ENCODE measurements around the gene CHN2.

CHN2 gene

GRCh38 chr7:29429401-29429800 is 234.8 kb downstream of the CHN2 start:
- DNase-seq (ENCODE audit: low read depth, low spot score) = no peak

DNA sequence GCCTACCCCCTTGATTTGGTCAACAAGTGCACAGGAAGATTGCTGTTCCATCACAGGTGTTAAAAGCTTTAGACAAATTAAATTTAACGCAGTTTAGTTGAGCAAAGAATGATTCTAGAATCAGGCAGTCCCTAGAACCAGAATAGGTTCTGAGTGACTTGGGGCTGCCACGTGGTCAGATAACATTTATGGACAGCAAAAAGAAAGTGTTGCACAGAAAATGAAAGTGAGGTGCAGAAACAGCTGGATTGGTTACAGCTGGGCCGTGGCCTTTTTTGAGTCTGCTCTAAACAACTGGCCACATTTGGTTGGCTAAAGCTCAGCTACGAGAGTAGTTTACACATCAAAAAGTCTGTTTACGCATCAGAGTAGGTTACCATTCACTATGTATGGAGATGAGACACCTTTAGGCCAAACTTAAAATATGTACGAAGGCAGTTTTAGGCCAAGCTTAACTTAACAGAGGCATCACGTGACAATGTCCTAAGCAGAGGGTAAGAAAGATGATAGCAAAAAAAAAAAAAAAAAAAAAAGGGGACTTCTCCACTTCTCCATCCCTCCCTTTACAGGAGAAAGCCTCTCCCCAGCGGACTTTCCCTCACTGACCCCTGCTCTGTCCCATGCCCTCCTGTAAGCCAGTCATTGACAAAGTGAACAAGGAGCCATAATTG is 235.8 kb downstream of the CHN2 start:
- no peak for DNase-seq (ENCODE audit: low read depth, low spot score)

GRCh38 chr7:29431686-29432085 is 237.1 kb downstream of the CHN2 start:
- DNase-seq (ENCODE audit: low read depth, low spot score) = no peak

DNA sequence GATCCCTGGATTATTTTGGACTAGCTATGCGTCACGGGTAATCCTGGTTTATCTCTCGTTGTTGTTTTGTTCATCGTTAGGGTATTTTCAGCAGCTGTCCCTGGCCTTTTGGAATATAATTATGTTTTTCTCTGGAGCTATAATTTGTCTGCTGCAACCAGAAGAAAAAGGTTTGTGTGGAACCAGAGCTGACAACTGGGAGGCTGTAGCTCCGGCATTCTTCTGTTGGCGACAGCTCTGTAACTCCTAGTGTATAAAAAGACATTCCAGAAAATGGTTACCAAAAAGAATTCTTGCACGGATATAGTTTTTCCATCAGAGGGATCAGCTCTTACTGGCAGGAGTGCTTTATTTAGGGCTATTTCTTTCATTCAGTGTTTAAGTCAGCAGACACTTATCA is 238.1 kb downstream of the CHN2 start:
- DNase-seq (ENCODE audit: low read depth, low spot score) = no peak

DNA sequence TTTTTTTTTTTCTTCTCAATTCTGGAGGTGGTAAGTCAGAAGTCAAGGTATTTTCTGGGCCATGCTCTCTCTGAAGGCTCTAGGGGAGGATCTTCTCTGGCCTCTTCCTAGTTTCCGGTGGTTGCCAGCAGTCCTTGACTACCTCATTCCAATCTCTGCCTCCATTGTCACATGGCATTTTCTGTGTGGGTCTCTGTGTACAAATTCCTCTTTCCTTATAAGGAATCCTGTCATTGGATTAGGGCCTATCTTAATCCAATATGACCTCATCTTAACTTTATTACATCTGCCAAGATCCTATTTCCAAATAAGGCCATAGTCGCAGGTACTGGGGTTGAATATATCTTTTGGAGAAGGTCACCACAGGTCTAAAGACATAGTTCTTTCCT is 239.8 kb downstream of the CHN2 start:
- no peak for DNase-seq (ENCODE audit: low read depth, low spot score)

DNA sequence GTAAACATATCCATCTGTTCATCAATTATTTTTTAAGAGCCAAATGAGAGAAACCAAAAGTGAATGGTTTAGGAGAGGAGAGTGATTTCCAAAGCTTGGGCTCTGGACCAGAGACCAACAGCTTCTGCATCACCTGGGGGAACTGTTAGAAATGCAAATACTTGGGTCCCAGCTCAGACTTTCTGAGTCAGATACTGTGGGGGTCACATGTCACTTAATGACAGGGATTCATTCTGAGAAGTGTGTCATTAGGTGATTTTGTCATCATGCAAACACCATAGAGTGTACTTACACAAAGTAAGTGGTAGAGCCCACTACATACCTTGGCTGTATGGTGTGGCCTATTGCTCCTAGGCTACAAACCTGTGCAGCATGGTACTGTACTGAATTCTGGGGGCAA is 240.6 kb downstream of the CHN2 start:
- no peak for DNase-seq (ENCODE audit: low read depth, low spot score)

- no peak for DNase-seq (ENCODE audit: low read depth, low spot score)
Observed at GRCh38 chr7:29435902-29436301, 241.3 kb downstream of the CHN2 start.

DNA sequence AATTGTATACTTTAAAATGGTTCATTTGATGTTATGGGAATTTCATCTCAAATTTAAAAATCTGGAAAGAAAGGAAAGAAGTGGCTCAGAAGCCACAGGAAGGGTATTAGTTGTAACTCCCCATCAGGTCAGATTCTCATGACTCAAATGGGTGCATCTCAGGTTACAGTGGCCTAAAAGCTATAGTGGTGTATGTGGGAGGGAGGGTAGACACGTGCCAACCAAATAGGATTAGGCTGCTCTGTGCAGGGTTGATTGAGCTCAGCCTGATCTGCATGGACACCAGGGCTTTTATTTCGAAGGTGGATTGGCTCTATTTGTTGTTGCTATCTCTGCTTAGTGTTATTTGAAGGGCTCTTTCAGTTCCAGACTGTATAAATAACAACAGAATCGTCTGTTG is 247.6 kb downstream of the CHN2 start:
- DNase-seq (ENCODE audit: low read depth, low spot score) = no peak

DNA sequence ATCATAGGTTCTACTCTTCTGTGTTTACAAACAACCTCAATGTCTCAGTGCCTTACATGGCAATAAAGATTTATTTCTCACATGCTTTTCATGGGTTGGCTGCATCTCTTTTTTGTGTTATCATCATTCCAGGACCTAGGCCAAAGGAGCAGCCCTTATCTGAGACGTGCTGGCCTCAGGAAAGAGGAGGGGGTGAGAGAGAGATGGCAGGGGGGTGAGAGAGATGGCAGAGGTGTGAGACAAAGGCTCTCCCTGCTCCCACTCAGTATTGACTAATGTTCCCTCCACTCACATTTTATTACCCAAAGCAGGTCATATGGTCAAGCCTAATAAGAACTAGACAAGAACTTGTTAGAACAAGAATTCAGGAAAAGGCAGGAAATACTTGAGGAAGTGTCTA is 249.0 kb downstream of the CHN2 start:
- no peak for DNase-seq (ENCODE audit: low read depth, low spot score)

GRCh38 chr7:29444267-29444666 is 249.7 kb downstream of the CHN2 start:
- no peak for DNase-seq (ENCODE audit: low read depth, low spot score)

GRCh38 chr7:29445736-29446135 is 251.2 kb downstream of the CHN2 start:
- DNase-seq (ENCODE audit: low read depth, low spot score) = no peak

DNA sequence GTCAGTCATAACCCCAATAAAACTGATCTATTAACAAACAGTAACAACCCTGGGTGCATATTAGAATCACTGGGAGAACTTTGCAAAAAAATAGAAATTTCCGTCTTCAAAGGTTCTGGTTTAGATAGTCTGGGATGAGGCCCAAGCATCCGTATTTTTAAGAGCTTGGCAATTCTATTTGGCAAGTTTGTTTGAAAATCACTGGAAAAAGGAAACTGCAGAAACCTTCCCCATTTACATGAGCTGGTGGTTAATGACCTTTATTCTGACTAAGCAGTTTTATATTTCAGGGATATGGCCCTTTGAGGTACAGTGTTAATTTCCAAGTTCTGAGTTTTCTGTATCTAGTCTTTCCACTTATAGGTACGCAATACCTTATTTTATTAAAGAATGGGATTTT is 253.3 kb downstream of the CHN2 start:
- no peak for DNase-seq (ENCODE audit: low read depth, low spot score)

DNA sequence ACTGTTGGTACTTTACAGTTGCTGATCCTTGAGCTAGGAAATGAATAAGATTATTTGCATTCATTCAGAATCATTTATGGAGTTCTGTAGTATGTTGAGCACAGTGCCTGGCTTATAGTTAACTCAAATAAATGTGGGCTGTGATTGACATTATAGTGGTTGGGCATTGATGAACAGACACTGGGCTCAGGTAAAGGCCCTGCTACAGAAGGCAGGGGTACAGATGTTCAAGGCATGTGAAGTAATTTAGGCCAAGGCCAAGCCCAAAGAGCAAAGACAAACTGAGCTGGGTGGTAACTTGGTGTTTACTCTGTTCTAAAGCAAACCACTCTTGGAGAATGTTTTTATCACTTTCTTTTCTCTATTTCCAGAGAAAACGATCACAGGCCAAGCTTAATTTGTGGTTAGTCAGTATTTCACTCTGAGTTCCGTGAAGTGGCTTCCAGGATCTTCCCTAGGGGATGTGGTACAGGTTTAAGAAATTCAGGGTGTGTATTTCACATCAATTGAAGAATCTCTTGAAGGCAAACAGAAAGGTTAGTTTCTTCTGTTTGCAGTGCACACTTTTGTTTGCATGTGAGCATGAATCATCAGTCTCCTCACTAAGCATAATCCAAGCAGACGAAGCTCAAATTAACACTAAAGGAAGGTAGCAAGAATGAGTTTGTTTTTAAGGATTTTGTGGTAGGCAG is 255.1 kb downstream of the CHN2 start:
- no peak for DNase-seq (ENCODE audit: low read depth, low spot score)

- DNase-seq (ENCODE audit: low read depth, low spot score) = no peak
Observed at GRCh38 chr7:29453021-29453420, 258.4 kb downstream of the CHN2 start.

- DNase-seq (ENCODE audit: low read depth, low spot score) = no peak
Observed at GRCh38 chr7:29454464-29454863, 259.9 kb downstream of the CHN2 start.

DNA sequence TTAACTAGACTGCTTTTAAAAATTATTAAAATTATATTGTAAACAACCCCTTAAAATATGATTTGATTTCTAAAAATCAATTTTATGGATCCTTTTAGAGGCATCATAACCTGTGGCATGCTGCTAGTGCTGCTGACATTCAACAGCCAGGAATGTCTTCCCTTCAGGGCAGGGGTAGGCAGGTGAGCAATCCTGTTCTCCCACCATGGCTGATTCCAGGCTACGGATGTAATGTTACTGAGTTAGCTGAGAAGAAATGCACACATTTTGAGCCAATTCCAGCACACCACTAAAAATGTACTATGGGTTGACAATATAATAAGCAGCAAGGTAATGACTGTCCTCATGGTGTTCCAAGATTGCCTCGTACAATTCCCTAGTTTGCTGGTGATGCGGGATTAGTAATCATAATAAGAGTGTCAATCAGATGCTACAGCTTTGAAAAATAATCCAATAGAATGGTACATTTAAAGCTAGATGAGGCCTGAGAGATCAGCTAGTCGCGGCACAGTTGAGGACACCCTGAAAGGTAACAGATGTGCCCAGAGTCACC is 260.4 kb downstream of the CHN2 start:
- DNase-seq (ENCODE audit: low read depth, low spot score) = no peak

- DNase-seq (ENCODE audit: low read depth, low spot score) = no peak
Observed at GRCh38 chr7:29457141-29457561, 262.6 kb downstream of the CHN2 start.

- DNase-seq (ENCODE audit: low read depth, low spot score) = no peak
Observed at GRCh38 chr7:29457565-29458011, 263.0 kb downstream of the CHN2 start.

- no peak for DNase-seq (ENCODE audit: low read depth, low spot score)
Observed at GRCh38 chr7:29458933-29459332, 264.4 kb downstream of the CHN2 start.

DNA sequence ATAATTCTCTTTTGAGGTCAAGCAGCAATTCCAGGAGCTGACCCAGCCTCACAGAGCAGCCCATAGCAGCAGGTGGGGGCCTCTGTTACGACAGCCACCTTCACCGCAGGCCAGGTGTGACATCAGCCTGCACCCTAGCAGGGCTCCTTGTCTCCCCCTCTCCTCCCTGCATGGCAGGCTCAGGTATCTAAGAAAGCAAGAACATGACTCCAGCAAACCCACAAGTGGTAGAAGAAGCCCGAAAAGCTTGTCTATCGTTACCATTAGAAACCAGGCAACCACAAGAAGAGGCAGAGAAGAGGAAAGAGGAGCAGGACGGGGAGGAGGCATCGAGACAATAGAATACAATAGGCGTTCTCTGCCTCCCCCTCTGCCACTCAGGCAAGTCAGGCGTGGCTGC is 265.0 kb downstream of the CHN2 start:
- DNase-seq (ENCODE audit: low read depth, low spot score) = no peak

GRCh38 chr7:29461996-29462395 is 267.4 kb downstream of the CHN2 start:
- no peak for DNase-seq (ENCODE audit: low read depth, low spot score)

GRCh38 chr7:29463504-29464158 is 269.1 kb downstream of the CHN2 start:
- no peak for DNase-seq (ENCODE audit: low read depth, low spot score)

DNA sequence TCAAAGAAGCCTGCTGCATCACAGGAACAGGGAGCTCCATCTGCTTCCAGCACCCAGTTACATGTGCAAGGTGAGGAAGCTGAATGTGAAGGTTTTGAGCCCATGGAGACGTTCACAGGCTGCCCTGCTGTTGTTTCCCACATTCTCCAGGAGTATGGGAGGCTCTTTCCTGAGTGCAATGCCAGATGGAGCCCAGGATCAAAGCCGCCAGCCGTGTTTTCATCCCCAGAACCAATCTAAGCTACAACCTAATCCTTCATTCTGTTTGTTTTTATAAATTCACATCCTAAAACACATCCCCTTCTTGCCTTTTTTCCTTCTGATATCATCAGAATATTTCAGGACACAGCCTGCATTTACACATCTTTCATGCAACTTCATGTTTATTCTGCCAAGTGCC is 270.2 kb downstream of the CHN2 start:
- DNase-seq (ENCODE audit: low read depth, low spot score) = no peak
